HCT116 (cell line): Measurements from ENCODE around the gene IQGAP3.

Source experiments
- CBX3 ChIP-seq: IDR thresholded peaks from 2 replicates; pipeline ENCODE4 v1.6.1; 2012; ENCODE audit warnings: low read depth
- EGR1 ChIP-seq: IDR thresholded peaks from 2 replicates; pipeline ENCODE4 v1.6.1; 2012; ENCODE audit warnings: low read depth
- ELF1 ChIP-seq: IDR thresholded peaks from 2 replicates; pipeline ENCODE4 v1.6.1; 2012; ENCODE audit warnings: low read depth, borderline replicate concordance
- EZH2 ChIP-seq: fragments of 200-600 bp; sonication (generic); IDR thresholded peaks from 2 replicates; pipeline ENCODE4 v1.6.1; 2017; ENCODE audit warnings: antibody characterized with exemption, mixed run types
- EZH2phosphoT487 ChIP-seq: fragments of 200-600 bp; IDR thresholded peaks from 2 replicates; pipeline ENCODE4 v1.6.1; 2018; ENCODE audit warnings: antibody characterized with exemption, borderline replicate concordance
- POLR2A ChIP-seq: IDR thresholded peaks from 2 replicates; pipeline ENCODE4 v1.7.0; 2011; ENCODE audit warnings: borderline replicate concordance; ENCODE audit not compliant: insufficient read depth, insufficient read length; ENCODE audit errors: extremely low read depth
- POLR2AphosphoS5 ChIP-seq: IDR thresholded peaks from 2 replicates; pipeline ENCODE4 v1.6.1; 2011; ENCODE audit warnings: mild to moderate bottlenecking, low read depth, low read length, moderate library complexity
- RAD21 ChIP-seq: IDR thresholded peaks from 2 replicates; pipeline ENCODE4 v1.6.1; 2012; ENCODE audit warnings: low read depth, mild to moderate bottlenecking
- SP1 ChIP-seq: IDR thresholded peaks from 2 replicates; pipeline ENCODE4 v1.6.1; 2012; ENCODE audit warnings: low read depth
- TCF7L2 ChIP-seq: IDR thresholded peaks from 2 replicates; pipeline ENCODE4 v1.7.0; 2011; ENCODE audit warnings: borderline replicate concordance, inconsistent platforms; ENCODE audit not compliant: insufficient read depth, insufficient read length; ENCODE audit errors: extremely low read depth
- TF ChIP-seq, protein P1 (sequence below), 3 experiments: fragments of 200-600 bp in 1 of 3; sonication (generic) in 1 of 3; IDR thresholded peaks in 2 of 3; conservative IDR thresholded peaks in 1 of 3; 2 replicates each; pipeline ENCODE4 v1.5.1; 2012 to 2017; ENCODE audit warnings: low read depth in 2 of 3, low read length in 2 of 3, antibody characterized with exemption in 1 of 3, borderline replicate concordance in 1 of 3, control low read depth in 1 of 3, mild to moderate bottlenecking in 1 of 3, mixed read lengths in 1 of 3, mixed run types in 1 of 3, moderate library complexity in 1 of 3; ENCODE audit not compliant: insufficient read depth in 1 of 3
- TF ChIP-seq, protein P2 (sequence below): IDR thresholded peaks from 2 replicates; pipeline ENCODE4 v1.6.1; 2011; ENCODE audit warnings: mild to moderate bottlenecking, low read length, moderate library complexity; ENCODE audit not compliant: insufficient replicate concordance; ENCODE audit errors: extremely low read depth

DNA sequence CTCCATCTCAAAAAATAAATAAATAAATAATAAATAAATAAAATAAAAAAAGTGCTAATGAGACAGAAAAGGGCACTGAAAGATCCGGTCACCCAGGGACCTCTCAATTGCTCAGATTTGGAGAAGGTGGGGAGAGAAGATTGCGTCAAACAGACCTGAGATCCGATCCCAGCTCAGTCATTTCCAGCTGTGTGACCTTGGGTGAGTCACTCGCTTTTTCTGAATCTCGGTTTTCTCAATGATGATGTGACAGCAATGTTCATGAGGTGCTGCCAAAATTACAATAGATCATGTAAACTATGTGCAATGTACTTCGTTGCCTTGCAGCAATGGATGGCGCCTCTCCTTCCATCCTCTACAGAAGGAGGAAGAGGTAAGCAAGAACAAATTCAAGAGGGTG, 60.7 kb downstream of the IQGAP3 start:
- TF ChIP-seq, protein P1, sequence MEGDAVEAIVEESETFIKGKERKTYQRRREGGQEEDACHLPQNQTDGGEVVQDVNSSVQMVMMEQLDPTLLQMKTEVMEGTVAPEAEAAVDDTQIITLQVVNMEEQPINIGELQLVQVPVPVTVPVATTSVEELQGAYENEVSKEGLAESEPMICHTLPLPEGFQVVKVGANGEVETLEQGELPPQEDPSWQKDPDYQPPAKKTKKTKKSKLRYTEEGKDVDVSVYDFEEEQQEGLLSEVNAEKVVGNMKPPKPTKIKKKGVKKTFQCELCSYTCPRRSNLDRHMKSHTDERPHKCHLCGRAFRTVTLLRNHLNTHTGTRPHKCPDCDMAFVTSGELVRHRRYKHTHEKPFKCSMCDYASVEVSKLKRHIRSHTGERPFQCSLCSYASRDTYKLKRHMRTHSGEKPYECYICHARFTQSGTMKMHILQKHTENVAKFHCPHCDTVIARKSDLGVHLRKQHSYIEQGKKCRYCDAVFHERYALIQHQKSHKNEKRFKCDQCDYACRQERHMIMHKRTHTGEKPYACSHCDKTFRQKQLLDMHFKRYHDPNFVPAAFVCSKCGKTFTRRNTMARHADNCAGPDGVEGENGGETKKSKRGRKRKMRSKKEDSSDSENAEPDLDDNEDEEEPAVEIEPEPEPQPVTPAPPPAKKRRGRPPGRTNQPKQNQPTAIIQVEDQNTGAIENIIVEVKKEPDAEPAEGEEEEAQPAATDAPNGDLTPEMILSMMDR (IDR thresholded peaks at IDR 0.05 in 2 of 3, conservative IDR thresholded peaks at IDR 0.05 in 1 of 3; ENCODE audit: borderline replicate concordance in 1 of 3, insufficient read depth in 1 of 3, low read depth in 2 of 3, low read length in 2 of 3) = no peak
- TF ChIP-seq CBX3 (no peak), POLR2A (no peak), RAD21 (no peak), EZH2 (no peak), EGR1 (no peak), TCF7L2 (no peak), ELF1 (no peak), POLR2AphosphoS5 (no peak), SP1 (no peak), EZH2phosphoT487 (no peak)
- TF ChIP-seq, protein P2, sequence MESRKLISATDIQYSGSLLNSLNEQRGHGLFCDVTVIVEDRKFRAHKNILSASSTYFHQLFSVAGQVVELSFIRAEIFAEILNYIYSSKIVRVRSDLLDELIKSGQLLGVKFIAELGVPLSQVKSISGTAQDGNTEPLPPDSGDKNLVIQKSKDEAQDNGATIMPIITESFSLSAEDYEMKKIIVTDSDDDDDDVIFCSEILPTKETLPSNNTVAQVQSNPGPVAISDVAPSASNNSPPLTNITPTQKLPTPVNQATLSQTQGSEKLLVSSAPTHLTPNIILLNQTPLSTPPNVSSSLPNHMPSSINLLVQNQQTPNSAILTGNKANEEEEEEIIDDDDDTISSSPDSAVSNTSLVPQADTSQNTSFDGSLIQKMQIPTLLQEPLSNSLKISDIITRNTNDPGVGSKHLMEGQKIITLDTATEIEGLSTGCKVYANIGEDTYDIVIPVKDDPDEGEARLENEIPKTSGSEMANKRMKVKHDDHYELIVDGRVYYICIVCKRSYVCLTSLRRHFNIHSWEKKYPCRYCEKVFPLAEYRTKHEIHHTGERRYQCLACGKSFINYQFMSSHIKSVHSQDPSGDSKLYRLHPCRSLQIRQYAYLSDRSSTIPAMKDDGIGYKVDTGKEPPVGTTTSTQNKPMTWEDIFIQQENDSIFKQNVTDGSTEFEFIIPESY = no peak
